Measurements from ENCODE around the gene KRT12.

DNA sequence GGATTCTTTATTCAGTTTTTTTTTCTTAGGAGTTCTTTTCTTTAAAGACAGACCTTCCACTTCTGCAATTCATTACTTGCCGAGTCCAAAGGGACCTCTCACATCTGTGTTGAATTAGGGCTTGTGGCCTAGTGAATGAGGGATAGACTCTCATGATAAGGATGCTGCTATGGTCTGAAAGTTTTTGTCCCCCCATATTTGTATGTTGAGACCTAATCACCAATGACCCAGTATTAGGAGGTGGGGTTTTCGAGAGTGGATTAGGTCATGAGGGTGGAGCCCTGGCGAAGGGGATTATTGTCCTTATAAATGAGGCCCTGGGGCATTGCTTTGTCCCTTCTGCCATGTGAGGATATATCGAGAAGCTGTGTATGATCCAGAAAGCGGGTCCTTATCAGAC is 9.5 kb downstream of the KRT12 start:
- no peak for TF ChIP-seq SP1 (IDR thresholded peaks at IDR 0.05)
- no peak for TF ChIP-seq SUZ12 (IDR thresholded peaks at IDR 0.05)
- TF ChIP-seq ELF4 (IDR thresholded peaks at IDR 0.05), result no peak
- TF ChIP-seq FOXM1 (IDR thresholded peaks at IDR 0.05; ENCODE audit: borderline replicate concordance), result no peak
- no peak for TF ChIP-seq PKNOX1 (IDR thresholded peaks at IDR 0.05)
- TF ChIP-seq ZNF384 (IDR thresholded peaks at IDR 0.05), result no peak
- TF ChIP-seq FOXK2 (IDR thresholded peaks at IDR 0.05), result no peak

Data from HEK293T (cell line).